ENCODE data around the gene FAM180A. TPM values are rescaled to one million over a fixed set of nuclear protein-coding genes. Genes with fewer than 3 reads are reported as not detected.
A peak's percentile ranks its signal among the peaks of the same experiment; 100 is the strongest.

Gene FAM180A
- total RNA-seq, 1 donor from 2014 or later, result not detected

DNA sequence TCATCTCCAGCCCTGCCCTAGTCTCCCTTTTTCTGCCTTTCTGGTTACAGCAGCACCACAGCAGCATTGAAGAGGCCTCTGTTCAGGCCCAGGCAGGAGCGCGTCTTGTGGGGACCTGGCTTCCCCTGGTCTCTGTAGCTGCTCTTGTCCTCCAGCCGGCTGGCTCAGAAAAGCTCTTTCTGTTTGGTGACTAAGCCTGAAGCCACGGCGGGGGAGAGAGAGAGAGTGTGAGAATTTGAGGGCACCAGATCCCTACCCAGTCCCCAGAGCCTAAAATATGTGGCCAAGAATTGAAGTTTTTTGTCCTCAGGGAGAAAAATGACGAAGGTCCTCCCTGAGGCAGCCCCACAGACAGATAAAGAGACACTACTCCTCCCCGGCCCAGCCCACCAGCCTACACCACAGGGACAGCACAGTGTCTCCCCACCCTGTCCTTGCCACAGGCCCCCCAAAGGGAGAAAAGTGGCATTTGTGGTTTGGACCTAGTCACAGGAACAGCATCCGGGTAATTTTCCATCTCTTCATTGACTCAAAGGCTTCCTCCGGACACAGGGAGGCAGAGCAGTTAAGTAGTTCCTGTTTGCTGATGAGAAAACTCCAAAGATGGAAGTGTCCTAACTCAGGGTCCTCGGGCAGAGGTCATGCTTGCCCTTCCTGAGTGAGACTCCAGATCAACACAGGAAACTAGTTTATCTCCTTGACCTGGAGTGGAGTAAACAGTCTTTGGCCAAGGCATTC lies 13.3 kb upstream of the FAM180A start:
- Mint-ChIP-seq H3K27me3 (ENCODE audit: unreplicated experiment) (no peaks in the 10 kb centered on the region), H3K4me3 (ENCODE audit: unreplicated experiment) (no peak overlapping the region), H3K36me3 (ENCODE audit: low read depth, unreplicated experiment) (no peaks in the 10 kb centered on the region), H3K27ac (ENCODE audit: unreplicated experiment) (peak overlapping the region; percentile 84), H3K4me1 (ENCODE audit: unreplicated experiment) (peaks cover 35% of the 10 kb centered on the region), H3K9me3 (ENCODE audit: unreplicated experiment) (no peaks in the 10 kb centered on the region)
- DNase-seq (ENCODE audit: low spot score), result peak; percentile 9
- TF ChIP-seq, protein P1, sequence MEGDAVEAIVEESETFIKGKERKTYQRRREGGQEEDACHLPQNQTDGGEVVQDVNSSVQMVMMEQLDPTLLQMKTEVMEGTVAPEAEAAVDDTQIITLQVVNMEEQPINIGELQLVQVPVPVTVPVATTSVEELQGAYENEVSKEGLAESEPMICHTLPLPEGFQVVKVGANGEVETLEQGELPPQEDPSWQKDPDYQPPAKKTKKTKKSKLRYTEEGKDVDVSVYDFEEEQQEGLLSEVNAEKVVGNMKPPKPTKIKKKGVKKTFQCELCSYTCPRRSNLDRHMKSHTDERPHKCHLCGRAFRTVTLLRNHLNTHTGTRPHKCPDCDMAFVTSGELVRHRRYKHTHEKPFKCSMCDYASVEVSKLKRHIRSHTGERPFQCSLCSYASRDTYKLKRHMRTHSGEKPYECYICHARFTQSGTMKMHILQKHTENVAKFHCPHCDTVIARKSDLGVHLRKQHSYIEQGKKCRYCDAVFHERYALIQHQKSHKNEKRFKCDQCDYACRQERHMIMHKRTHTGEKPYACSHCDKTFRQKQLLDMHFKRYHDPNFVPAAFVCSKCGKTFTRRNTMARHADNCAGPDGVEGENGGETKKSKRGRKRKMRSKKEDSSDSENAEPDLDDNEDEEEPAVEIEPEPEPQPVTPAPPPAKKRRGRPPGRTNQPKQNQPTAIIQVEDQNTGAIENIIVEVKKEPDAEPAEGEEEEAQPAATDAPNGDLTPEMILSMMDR (IDR thresholded peaks at IDR 0.05; ENCODE audit: unreplicated experiment), result no peak

- H3K27ac Mint-ChIP-seq (ENCODE audit: unreplicated experiment), result no peak overlapping the region
- no peak for DNase-seq (ENCODE audit: low spot score)
- TF ChIP-seq, protein P1 (IDR thresholded peaks at IDR 0.05; ENCODE audit: unreplicated experiment), result no peak
- no peaks in the 10 kb centered on the region for H3K27me3 Mint-ChIP-seq (ENCODE audit: unreplicated experiment)
- no peaks in the 10 kb centered on the region for H3K36me3 Mint-ChIP-seq (ENCODE audit: low read depth, unreplicated experiment)
- no peak overlapping the region for H3K4me3 Mint-ChIP-seq (ENCODE audit: unreplicated experiment)
- H3K9me3 Mint-ChIP-seq (ENCODE audit: unreplicated experiment), result no peaks in the 10 kb centered on the region
- peaks cover 35% of the 10 kb centered on the region for H3K4me1 Mint-ChIP-seq (ENCODE audit: unreplicated experiment)
These were observed 10.9 kb upstream of the FAM180A start for GRCh38 chr7:135759532-135759931.

GRCh38 chr7:135758531-135758932 lies 9.9 kb upstream of the FAM180A start:
- Mint-ChIP-seq H3K4me1 (ENCODE audit: unreplicated experiment) (peaks cover 35% of the 10 kb centered on the region), H3K36me3 (ENCODE audit: low read depth, unreplicated experiment) (peaks cover 4% of the 10 kb centered on the region), H3K27ac (ENCODE audit: unreplicated experiment) (no peak overlapping the region), H3K4me3 (ENCODE audit: unreplicated experiment) (no peak overlapping the region), H3K9me3 (ENCODE audit: unreplicated experiment) (no peaks in the 10 kb centered on the region), H3K27me3 (ENCODE audit: unreplicated experiment) (no peaks in the 10 kb centered on the region)
- TF ChIP-seq, protein P1 (IDR thresholded peaks at IDR 0.05; ENCODE audit: unreplicated experiment), result no peak
- no peak for DNase-seq (ENCODE audit: low spot score)

- peaks cover 34% of the 10 kb centered on the region for H3K4me1 Mint-ChIP-seq (ENCODE audit: unreplicated experiment)
- TF ChIP-seq, protein P1 (IDR thresholded peaks at IDR 0.05; ENCODE audit: unreplicated experiment), result no peak
- no peak overlapping the region for H3K4me3 Mint-ChIP-seq (ENCODE audit: unreplicated experiment)
- no peaks in the 10 kb centered on the region for H3K9me3 Mint-ChIP-seq (ENCODE audit: unreplicated experiment)
- DNase-seq (ENCODE audit: low spot score), result no peak
- H3K27ac Mint-ChIP-seq (ENCODE audit: unreplicated experiment), result no peak overlapping the region
- peaks cover 4% of the 10 kb centered on the region for H3K36me3 Mint-ChIP-seq (ENCODE audit: low read depth, unreplicated experiment)
- no peaks in the 10 kb centered on the region for H3K27me3 Mint-ChIP-seq (ENCODE audit: unreplicated experiment)
These were observed 9.3 kb upstream of the FAM180A start for GRCh38 chr7:135757719-135758411.

DNA sequence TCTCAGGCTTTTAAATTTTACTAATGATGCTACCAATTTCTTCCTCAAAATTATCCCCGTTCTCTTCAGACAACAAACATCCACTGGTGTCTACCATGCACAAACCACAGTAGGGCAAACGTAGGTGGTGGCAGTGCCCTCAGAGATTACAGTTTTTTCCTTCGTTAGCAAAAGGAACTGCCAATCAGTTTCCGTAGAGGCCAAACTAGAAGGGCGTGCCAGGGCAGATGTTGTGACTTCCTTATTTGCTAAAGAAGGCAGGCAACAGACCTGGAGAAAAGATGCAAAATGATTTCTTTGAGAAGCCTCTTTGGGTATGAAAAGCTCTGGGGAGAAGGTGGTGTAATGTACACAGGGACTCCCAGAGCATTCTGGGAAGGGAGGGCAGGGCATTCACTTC lies 7.6 kb upstream of the FAM180A start:
- H3K4me1 Mint-ChIP-seq (ENCODE audit: unreplicated experiment), result peaks cover 17% of the 10 kb centered on the region
- no peak for DNase-seq (ENCODE audit: low spot score)
- H3K9me3 Mint-ChIP-seq (ENCODE audit: unreplicated experiment), result no peaks in the 10 kb centered on the region
- peaks cover 4% of the 10 kb centered on the region for H3K36me3 Mint-ChIP-seq (ENCODE audit: low read depth, unreplicated experiment)
- H3K27me3 Mint-ChIP-seq (ENCODE audit: unreplicated experiment), result no peaks in the 10 kb centered on the region
- H3K27ac Mint-ChIP-seq (ENCODE audit: unreplicated experiment), result no peak overlapping the region
- no peak overlapping the region for H3K4me3 Mint-ChIP-seq (ENCODE audit: unreplicated experiment)
- TF ChIP-seq, protein P1 (IDR thresholded peaks at IDR 0.05; ENCODE audit: unreplicated experiment), result no peak

Measured in endothelial cell (in vitro differentiated cells).